Activated T-cell treated with anti-CD3 and anti-CD28 coated beads for 1 hour (primary cell): ENCODE results near the gene PYGO2.

Experiments used
- DNase-seq: peaks from one replicate; pipeline ENCODE4 v3.0.0-alpha.2; 2020; ENCODE audit warnings: low read depth

The PYGO2 gene, protein sequence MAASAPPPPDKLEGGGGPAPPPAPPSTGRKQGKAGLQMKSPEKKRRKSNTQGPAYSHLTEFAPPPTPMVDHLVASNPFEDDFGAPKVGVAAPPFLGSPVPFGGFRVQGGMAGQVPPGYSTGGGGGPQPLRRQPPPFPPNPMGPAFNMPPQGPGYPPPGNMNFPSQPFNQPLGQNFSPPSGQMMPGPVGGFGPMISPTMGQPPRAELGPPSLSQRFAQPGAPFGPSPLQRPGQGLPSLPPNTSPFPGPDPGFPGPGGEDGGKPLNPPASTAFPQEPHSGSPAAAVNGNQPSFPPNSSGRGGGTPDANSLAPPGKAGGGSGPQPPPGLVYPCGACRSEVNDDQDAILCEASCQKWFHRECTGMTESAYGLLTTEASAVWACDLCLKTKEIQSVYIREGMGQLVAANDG

GRCh38 chr1:154961207-154962155, at the start of gene PYGO2:
Gene PYGO2, minus strand, starts transcription at chr1:154961782. Its CDS starts 206 bp downstream, at chr1:154961576.
- peak; percentile 64 for DNase-seq

DNA sequence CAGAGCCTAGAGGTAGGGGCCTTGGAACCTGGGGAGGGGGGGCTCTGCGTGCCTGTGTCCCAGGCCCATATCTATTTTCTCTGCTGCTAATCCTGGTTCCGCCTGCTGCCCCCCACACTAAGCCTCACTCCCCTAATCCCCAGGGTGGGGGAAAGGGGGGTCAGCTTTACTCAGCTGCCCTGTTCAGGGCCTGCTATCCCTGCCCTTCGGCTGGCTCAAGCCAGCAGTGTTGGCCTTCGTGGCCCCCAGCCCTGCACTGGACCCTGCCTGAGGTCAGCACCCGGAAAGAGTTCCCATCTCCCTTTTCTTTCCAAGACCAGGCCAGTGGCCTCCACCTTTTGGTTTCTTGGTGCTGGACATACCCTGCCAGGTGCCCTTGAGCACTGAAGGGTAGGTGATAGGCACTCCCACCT, 49.4 kb upstream of the PYGO2 start:
- no peak for DNase-seq

- DNase-seq = no peak
Measured at GRCh38 chr1:155010211-155010918, 48.8 kb upstream of the PYGO2 start.

GRCh38 chr1:155009742-155010141, 48.2 kb upstream of the PYGO2 start:
- no peak for DNase-seq

DNA sequence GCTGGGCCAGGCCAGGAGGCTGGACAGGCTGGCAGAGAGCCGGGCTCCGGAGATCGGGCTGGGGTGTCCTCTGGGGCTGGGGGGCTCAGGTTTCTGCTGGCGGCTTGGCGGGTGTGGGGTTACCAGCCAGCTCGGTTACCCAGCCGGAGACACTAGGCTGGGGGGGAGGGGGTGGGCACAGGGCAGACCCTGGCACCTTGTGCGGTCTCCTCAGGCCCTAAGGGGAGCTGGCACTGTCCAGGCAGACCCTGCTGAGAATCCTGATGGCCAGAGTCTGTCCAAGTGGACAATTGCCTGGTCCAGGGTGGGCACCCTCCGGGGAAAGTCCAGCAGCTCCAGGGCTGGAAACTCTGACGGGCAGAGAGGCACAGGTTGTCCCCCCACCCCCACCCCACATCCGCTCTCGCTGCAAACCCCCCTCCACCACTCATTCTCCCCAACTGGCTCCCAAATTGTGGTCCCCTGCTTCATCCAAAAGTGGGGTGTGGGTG, 47.7 kb upstream of the PYGO2 start:
- no peak for DNase-seq

DNA sequence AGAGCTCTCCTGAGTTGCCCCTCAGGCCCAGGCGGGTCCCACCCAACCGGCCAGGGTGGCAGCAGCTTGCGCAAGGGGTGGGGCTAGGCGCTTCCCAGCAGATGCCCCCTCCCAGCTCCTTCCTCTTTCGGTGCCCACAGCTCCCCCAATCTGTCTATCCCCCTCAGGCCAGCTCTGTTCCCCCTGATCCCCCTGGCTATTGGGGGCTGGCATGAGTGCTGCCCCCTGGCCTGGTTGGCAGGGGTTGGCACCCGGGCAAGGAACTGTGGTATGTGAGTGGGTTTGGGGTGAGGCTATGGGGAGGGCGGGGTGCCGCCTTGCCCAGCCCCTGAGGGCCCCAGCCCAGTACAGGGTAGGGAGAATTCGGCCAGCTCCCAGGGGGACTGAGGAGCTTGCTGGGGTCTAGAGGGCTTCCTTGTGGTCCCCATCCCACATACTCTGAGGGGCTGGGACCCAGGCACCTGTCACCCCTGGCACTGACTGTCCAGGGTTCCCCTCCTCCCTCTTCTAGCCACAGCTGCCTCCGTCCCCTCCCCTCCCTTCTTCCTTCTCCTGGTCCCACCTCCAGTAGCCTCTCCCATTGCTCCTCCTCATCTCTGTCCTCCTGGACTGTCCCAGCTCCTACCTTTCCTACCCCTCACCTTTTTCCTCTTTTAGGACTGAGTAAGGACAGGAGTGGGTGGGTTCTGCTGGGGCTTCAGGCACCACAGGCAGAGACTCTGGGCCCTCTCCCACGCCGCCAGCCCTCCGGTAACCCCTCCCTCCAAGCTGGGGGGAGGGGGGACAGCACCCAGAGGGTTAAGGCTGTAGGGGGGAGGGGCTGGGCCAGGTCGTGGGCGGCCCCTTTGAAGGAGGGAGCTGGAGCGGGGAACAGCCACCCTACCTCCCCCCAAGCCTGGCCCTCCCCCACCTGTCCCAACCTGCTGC, 46.7 kb upstream of the PYGO2 start:
- DNase-seq = no peak

GRCh38 chr1:155007251-155007828, 45.8 kb upstream of the PYGO2 start:
- no peak for DNase-seq

GRCh38 chr1:155006601-155007101, 45.1 kb upstream of the PYGO2 start:
- DNase-seq = no peak

DNA sequence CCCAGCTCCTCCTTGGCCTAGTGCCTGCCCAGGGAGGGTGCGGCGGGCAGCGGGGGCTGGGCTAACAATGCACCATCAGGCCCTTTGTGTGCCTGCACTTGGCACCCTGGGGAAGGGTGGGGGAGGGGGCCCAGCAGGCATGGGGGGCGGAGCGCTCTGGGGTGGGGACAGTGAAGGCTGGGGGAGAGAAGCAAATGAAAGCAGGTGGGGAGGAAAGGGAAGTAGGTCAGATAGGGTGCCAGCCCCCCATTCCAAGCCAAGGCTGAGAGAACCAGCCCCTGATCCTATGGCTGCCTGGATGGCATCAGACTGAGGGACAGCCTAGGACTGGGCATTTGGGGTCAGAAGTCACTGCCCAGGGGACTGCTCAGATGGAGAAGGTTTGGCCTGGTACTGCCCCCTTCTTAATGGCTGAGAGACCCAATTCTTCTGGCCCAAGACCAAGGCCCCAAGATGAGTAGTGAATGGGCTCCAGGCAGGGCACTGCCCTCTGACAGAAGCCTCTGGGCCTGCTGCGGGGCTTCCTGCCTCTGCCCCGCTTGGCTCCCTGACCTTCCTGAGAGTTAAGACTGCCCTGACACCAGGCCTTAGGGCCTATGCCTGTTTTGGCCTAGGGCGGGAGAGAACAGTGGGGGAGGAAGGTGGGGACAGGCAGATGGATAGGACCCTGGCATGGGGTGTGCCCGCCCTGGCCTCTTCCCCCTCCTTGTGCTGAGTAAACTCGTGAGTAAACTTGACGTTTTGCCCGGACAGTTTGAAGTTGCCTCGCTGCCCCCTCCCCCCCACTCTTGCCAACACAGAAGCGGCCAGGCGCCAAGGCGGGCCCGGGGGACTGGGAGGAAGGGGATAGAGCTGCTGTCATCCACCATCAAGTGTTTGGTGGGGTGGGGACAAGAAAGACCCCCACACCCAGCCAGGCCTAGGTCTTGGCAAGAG, 43.8 kb upstream of the PYGO2 start:
- no peak for DNase-seq

GRCh38 chr1:155004352-155005075, 42.9 kb upstream of the PYGO2 start:
- no peak for DNase-seq

- DNase-seq = no peak
Measured at GRCh38 chr1:155003766-155004351, 42.3 kb upstream of the PYGO2 start.

GRCh38 chr1:155003227-155003765, 41.7 kb upstream of the PYGO2 start:
- DNase-seq = no peak

DNA sequence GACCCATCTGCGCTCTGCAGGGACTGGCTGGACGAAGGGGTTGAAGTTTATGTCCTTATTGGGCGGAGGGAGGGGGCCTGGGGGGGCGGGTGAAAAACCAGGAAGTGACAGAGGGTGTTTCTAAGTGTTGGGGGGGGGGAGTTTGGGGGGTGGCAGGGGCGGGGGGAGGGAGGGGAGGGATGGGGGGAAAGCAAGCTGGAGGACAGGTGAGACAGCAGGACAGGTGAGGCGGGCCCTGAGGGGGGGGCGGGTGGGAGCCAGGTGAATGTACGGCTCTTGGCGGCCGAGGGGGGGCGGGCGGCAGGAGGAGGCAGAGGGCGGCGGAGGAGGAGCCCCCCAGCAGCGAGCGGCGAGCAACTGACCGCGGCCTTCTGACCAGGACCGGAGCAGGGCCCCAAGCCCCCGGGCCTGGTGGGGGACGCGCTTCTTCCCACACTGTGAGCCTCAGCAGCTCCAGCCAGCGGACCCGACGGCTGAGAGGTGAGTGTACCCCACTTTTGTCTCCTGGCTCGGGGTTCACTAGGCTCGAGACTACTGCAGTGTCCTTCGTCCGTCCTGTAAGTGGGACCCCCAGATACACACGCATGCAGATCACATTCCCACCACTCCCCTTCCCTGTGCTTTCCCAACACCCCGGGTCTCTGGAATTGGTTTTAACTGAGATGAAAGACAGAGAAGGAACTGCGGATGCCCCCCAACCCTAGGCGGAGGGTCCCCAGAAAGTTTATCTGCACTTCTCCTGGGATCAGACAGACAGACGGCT, 41.1 kb upstream of the PYGO2 start, which contains the start of gene ZBTB7B:
Gene ZBTB7B, plus strand, starts transcription at position 339 of the 763 bp plus-strand sequence. CDS start 11,859 bp downstream, outside the sequence.
- DNase-seq = no peak

DNA sequence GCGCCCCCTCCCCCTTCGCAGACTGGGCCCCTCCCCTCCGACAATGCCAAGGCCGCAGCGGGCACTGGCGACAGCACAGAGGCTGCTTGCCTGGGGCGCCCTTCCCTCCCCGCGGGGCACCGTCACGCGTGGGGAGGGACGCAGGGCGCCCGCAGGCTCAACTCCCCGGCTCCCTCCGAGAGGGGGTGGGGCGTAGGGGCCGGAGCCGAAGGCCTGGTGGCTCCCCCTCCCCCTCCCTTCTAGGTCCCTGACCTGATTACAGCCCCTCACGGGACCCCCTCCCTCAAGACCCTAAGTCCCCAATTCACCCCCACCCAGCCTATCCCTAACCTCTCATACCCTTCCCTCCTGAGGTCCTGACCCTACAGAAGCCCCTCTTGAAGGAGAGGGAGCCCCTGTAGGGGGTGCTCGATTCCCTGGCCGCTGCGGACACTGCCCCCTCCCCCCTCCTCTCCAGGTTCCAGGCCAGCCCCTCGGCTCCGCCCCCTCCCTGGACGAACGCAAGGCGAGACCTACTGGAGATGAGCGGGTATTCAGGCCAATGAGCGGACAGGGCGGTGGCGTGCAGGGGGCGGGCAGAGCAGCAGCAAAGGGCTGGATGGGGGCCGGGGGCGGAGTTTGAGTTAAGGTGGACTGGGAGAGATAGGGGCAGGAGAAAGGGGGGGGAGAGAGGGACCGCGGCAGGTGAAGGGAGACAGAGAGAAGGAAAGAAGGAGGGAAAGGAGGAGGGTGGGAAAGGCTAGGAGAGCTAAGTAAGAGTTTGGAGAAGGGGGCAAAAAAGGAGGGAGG, 40.3 kb upstream of the PYGO2 start:
- DNase-seq = peak; percentile 97

DNA sequence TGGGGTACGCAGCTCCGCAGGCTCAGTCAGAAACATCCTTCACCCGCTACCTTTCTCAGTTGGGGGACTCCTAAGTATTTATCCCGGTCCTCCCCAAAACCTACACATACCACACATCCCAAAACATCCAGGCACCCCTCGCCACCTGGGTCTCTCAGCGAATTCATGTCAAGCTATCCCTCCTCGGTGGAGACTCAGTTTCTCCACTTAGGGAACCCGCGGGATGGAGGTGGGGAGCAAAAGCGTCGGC, 39.8 kb upstream of the PYGO2 start:
- no peak for DNase-seq

GRCh38 chr1:155000726-155001424, 39.3 kb upstream of the PYGO2 start:
- peak; percentile 66 for DNase-seq
